HCT116 (cell line): ENCODE measurements around the gene MSRB3. TPM values are rescaled to one million over a fixed set of nuclear protein-coding genes. Genes with fewer than 3 reads are reported as not detected.

Source experiments
- ATAC-seq: fragments of 200-7000 bp; cut with Tn5 transposase; 2 replicates; pipeline ENCODE4 v1.9.1; 2020; ENCODE audit warnings: mild to moderate bottlenecking, moderate library complexity
- BruUV-seq: library from RNA; stranded (reverse); fragments of 400-500 nt; replicated peaks from 2 replicates; lab custom pipeline; 2021; lab: Mats Ljungman, UMichigan
- CTCF ChIA-PET: fragments of 300-600 bp; sonication (Branson Sonifier 250); formaldehyde crosslinking; loops from one replicate; lab custom pipeline; 2021; ENCODE audit warnings: antibody characterized with exemption; lab: Charles Lee
- POLR2A ChIA-PET: fragments of 300-600, 350-600 bp; sonication (Branson Sonifier 250); formaldehyde crosslinking; loops from one replicate; lab custom pipeline; 2021; ENCODE audit warnings: antibody characterized with exemption; lab: Charles Lee
- RAD21 ChIA-PET, 2 experiments: fragments of 300-600 bp; sonication (Branson Sonifier 250); formaldehyde crosslinking; loops; one replicate each; lab custom pipeline; 2023; ENCODE audit warnings: low total read pairs in 2 of 2; ENCODE audit not compliant: uncharacterized antibody in 2 of 2, unreplicated experiment in 2 of 2, low non-redundant PET in 1 of 2; lab: Charles Lee
- DNase-seq: peaks from one replicate; pipeline ENCODE4 v3.0.0-alpha.2; 2010; ENCODE audit warnings: low read depth, low spot score
- H2AFZ ChIP-seq: fragments of 200-600 bp; shearing (Covaris generic), sonication (generic); 2 replicates; pipeline ENCODE4 v1.6.1; 2017; ENCODE audit warnings: low read depth, mixed run types, mixed read lengths, antibody characterized with exemption, low read length; ENCODE audit not compliant: poor library complexity, severe bottlenecking
- H3K27ac ChIP-seq: 2 replicates; pipeline ENCODE4 v1.5.1; 2012; ENCODE audit warnings: low read depth, low read length
- H3K27me3 ChIP-seq: fragments of 200-600 bp; sonication (generic); 2 replicates; pipeline ENCODE4 v1.6.1; 2016; ENCODE audit warnings: mixed run types, low read length, mixed read lengths; ENCODE audit not compliant: insufficient read depth
- H3K36me3 ChIP-seq, 2 experiments: fragments of 200-500 bp in 1 of 2; fragments of 200-600 bp in 1 of 2; sonication (Bioruptor generic) in 1 of 2; sonication (generic) in 1 of 2; 2 replicates each; pipeline versions ENCODE4 v1.5.1 to v1.6.1; 2014 to 2016; ENCODE audit warnings: low read length in 2 of 2, inconsistent platforms in 1 of 2, mixed read lengths in 1 of 2, mixed run types in 1 of 2; ENCODE audit not compliant: insufficient read depth in 2 of 2, control insufficient read depth in 1 of 2
- H3K4me1 ChIP-seq, 2 experiments: fragments of 200-600 bp in 1 of 2; sonication (generic) in 1 of 2; 2 replicates each; pipeline versions ENCODE4 v1.5.1 to v1.6.1; 2012 to 2017; ENCODE audit warnings: low read length in 2 of 2, inconsistent platforms in 1 of 2, mild to moderate bottlenecking in 1 of 2, mixed read lengths in 1 of 2, mixed run types in 1 of 2, moderate library complexity in 1 of 2; ENCODE audit not compliant: insufficient read depth in 2 of 2, control insufficient read depth in 1 of 2
- H3K4me2 ChIP-seq: fragments of 200-600 bp; sonication (generic); 2 replicates; pipeline ENCODE4 v1.6.1; 2017; ENCODE audit warnings: mixed run types, low read length, mixed read lengths
- H3K4me3 ChIP-seq, 2 experiments: fragments of 200-600 bp in 1 of 2; sonication (generic) in 1 of 2; replicated peaks in 1 of 2; 2 replicates each; pipeline ENCODE4 v1.5.1; 2011 to 2016; ENCODE audit warnings: low read length in 2 of 2, control low read depth in 1 of 2, low read depth in 1 of 2, mild to moderate bottlenecking in 1 of 2, mixed read lengths in 1 of 2, mixed run types in 1 of 2
- H3K79me2 ChIP-seq: fragments of 200-600 bp; sonication (generic); 2 replicates; pipeline ENCODE4 v1.6.1; 2017; ENCODE audit warnings: mild to moderate bottlenecking, mixed run types, low read length, moderate library complexity, mixed read lengths; ENCODE audit not compliant: insufficient read depth
- H3K9ac ChIP-seq: fragments of 200-600 bp; sonication (generic); 2 replicates; pipeline ENCODE4 v1.6.1; 2016; ENCODE audit warnings: low read length, mixed read lengths
- H3K9me2 ChIP-seq: fragments of 200-600 bp; sonication (generic), shearing (Covaris generic); 2 replicates; pipeline ENCODE4 v1.6.1; 2017; ENCODE audit warnings: mixed run types, mild to moderate bottlenecking, moderate library complexity; ENCODE audit not compliant: insufficient read depth
- H3K9me3 ChIP-seq, 2 experiments: fragments of 200-500 bp in 1 of 2; fragments of 200-600 bp in 1 of 2; sonication (Bioruptor generic) in 1 of 2; sonication (generic) in 1 of 2; 2 replicates each; pipeline ENCODE4 v1.6.1; 2014 to 2017; ENCODE audit warnings: low read length in 2 of 2, mixed read lengths in 2 of 2, inconsistent platforms in 1 of 2, low read depth in 1 of 2, mild to moderate bottlenecking in 1 of 2, mixed run types in 1 of 2, moderate library complexity in 1 of 2; ENCODE audit not compliant: control insufficient read depth in 1 of 2, insufficient read depth in 1 of 2
- H4K20me1 ChIP-seq: fragments of 200-600 bp; sonication (generic), shearing (Covaris generic); 2 replicates; pipeline ENCODE4 v1.6.1; 2017; ENCODE audit warnings: mixed run types, mild to moderate bottlenecking, moderate library complexity; ENCODE audit not compliant: insufficient read depth
- CTCF ChIP-seq, 3 experiments: fragments of 200-600 bp in 1 of 3; sonication (generic) in 1 of 3; IDR thresholded peaks in 2 of 3; conservative IDR thresholded peaks in 1 of 3; 2 replicates each; pipeline ENCODE4 v1.5.1; 2012 to 2017; ENCODE audit warnings: low read depth in 2 of 3, low read length in 2 of 3, antibody characterized with exemption in 1 of 3, borderline replicate concordance in 1 of 3, control low read depth in 1 of 3, mild to moderate bottlenecking in 1 of 3, mixed read lengths in 1 of 3, mixed run types in 1 of 3, moderate library complexity in 1 of 3; ENCODE audit not compliant: insufficient read depth in 1 of 3
- POLR2A ChIP-seq: IDR thresholded peaks from 2 replicates; pipeline ENCODE4 v1.7.0; 2011; ENCODE audit warnings: borderline replicate concordance; ENCODE audit not compliant: insufficient read depth, insufficient read length; ENCODE audit errors: extremely low read depth
- SIN3A ChIP-seq: IDR thresholded peaks from 2 replicates; pipeline ENCODE4 v1.6.1; 2012; ENCODE audit warnings: low read depth
- SP1 ChIP-seq: IDR thresholded peaks from 2 replicates; pipeline ENCODE4 v1.6.1; 2012; ENCODE audit warnings: low read depth
- intact Hi-C: fragments of 100-400 bp; cut with micrococcal nuclease; formaldehyde crosslinking; loops from 2 replicates; pipeline ENCODE4 v1.10.0; 2022
- total RNA-seq: library from RNA; stranded (reverse); gene quantifications from one replicate; pipeline ENCODE4 v1.2.1, GENCODE V29; 2021; ENCODE audit not compliant: unreplicated experiment
- TF ChIP-seq, protein P1 (sequence below): IDR thresholded peaks from 2 replicates; pipeline ENCODE4 v1.6.1; 2011; ENCODE audit warnings: mild to moderate bottlenecking, low read length, moderate library complexity; ENCODE audit not compliant: insufficient replicate concordance; ENCODE audit errors: extremely low read depth

Gene MSRB3
- total RNA-seq, 1 experiment from 2014 or later: 8.2 TPM

GRCh38 chr12:65384240-65384639 is 105.8 kb downstream of the MSRB3 start (continued):
- TF ChIP-seq, protein P1, sequence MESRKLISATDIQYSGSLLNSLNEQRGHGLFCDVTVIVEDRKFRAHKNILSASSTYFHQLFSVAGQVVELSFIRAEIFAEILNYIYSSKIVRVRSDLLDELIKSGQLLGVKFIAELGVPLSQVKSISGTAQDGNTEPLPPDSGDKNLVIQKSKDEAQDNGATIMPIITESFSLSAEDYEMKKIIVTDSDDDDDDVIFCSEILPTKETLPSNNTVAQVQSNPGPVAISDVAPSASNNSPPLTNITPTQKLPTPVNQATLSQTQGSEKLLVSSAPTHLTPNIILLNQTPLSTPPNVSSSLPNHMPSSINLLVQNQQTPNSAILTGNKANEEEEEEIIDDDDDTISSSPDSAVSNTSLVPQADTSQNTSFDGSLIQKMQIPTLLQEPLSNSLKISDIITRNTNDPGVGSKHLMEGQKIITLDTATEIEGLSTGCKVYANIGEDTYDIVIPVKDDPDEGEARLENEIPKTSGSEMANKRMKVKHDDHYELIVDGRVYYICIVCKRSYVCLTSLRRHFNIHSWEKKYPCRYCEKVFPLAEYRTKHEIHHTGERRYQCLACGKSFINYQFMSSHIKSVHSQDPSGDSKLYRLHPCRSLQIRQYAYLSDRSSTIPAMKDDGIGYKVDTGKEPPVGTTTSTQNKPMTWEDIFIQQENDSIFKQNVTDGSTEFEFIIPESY: no peak
- TF ChIP-seq, all 23 proteins: peak for 0

GRCh38 chr12:65387396-65387795 is 108.9 kb downstream of the MSRB3 start:
- Histone ChIP-seq H3K4me1 (no peaks in the 10 kb centered on the region), H3K79me2 (no peaks in the 10 kb centered on the region), H3K36me3 (no peaks in the 10 kb centered on the region), H3K4me2 (no peak overlapping the region), H3K9me3 (no peaks in the 10 kb centered on the region), H3K9ac (no peak overlapping the region), H3K27ac (no peak overlapping the region), H2AFZ (no peak overlapping the region), H3K9me2 (no peaks in the 10 kb centered on the region; the same call in 1 of the 2 replicates), H3K27me3 (no peaks in the 10 kb centered on the region), H4K20me1 (no peaks in the 10 kb centered on the region), H3K4me3 (no peak overlapping the region)
- RAD21 ChIA-PET: no interaction called here
- no peak for DNase-seq
- no peak for TF ChIP-seq POLR2A
- TF ChIP-seq SP1: no peak
- no peak for TF ChIP-seq SIN3A
- TF ChIP-seq CTCF (IDR thresholded peaks at IDR 0.05 in 2 of 3, conservative IDR thresholded peaks at IDR 0.05 in 1 of 3; ENCODE audit: borderline replicate concordance in 1 of 3, insufficient read depth in 1 of 3, low read depth in 2 of 3, low read length in 2 of 3): no peak
- BruUV-seq: no TSS peak
- intact Hi-C loops: no loop called here
- CTCF ChIA-PET: no interaction called here
- POLR2A ChIA-PET: no interaction called here
- ATAC-seq: no peak
